GM12878 (cell line): ENCODE results near the gene SPRR2E.

ENCODE experiments used
- ATF2 ChIP-seq: IDR thresholded peaks from 2 replicates; pipeline ENCODE4 v1.6.1; 2012; ENCODE audit warnings: low read length, inconsistent platforms
- BHLHE40 ChIP-seq, 2 experiments: fragments of 450-650 bp in 1 of 2; IDR thresholded peaks; 2 replicates each; pipeline ENCODE4 v1.6.1; 2011 to 2017; ENCODE audit warnings: low read depth in 2 of 2, borderline replicate concordance in 1 of 2, improper control_type of control experiment in 1 of 2, low read length in 1 of 2, mild to moderate bottlenecking in 1 of 2
- CTCF ChIP-seq, 3 experiments: IDR thresholded peaks in 2 of 3; conservative IDR thresholded peaks in 1 of 3; 2 replicates each; pipeline ENCODE4 v1.5.1; 2011; ENCODE audit warnings: low read depth in 3 of 3, low read length in 3 of 3, mild to moderate bottlenecking in 3 of 3, control low read depth in 2 of 3, moderate library complexity in 2 of 3, inconsistent platforms in 1 of 3, mixed read lengths in 1 of 3; ENCODE audit not compliant: control insufficient read depth in 2 of 3, insufficient read depth in 1 of 3; ENCODE audit errors: extremely low read depth in 1 of 3
- EED ChIP-seq: sonication (generic); IDR thresholded peaks from 2 replicates; pipeline ENCODE4 v1.6.1; 2016; ENCODE audit warnings: antibody characterized with exemption, low read depth
- EP300 ChIP-seq, 2 experiments: fragments of 150-350 bp in 1 of 2; IDR thresholded peaks; 2 replicates each; pipeline ENCODE4 v1.6.1; 2011 to 2012; ENCODE audit warnings: low read depth in 2 of 2, low read length in 2 of 2, borderline replicate concordance in 1 of 2, improper control_type of control experiment in 1 of 2, inconsistent platforms in 1 of 2; ENCODE audit not compliant: control insufficient read depth in 1 of 2
- ESRRA ChIP-seq: IDR thresholded peaks from 2 replicates; pipeline ENCODE4 v1.6.1; 2012; ENCODE audit warnings: mild to moderate bottlenecking, low read length, improper control_type of control experiment
- PAX5 ChIP-seq: IDR thresholded peaks from 2 replicates; pipeline ENCODE4 v1.6.1; 2011; ENCODE audit warnings: low read depth, low read length, borderline replicate concordance
- RAD21 ChIP-seq: IDR thresholded peaks from 2 replicates; pipeline ENCODE4 v1.6.1; 2011; ENCODE audit warnings: mild to moderate bottlenecking, low read depth, low read length, moderate library complexity; ENCODE audit not compliant: insufficient read depth
- RFX5 ChIP-seq: IDR thresholded peaks from 2 replicates; pipeline ENCODE4 v1.6.1; 2011; ENCODE audit warnings: low read depth, low read length, improper control_type of control experiment
- RUNX3 ChIP-seq: IDR thresholded peaks from 2 replicates; pipeline ENCODE4 v1.6.1; 2012; ENCODE audit warnings: low read length, inconsistent platforms
- TCF7 ChIP-seq: IDR thresholded peaks from 2 replicates; pipeline ENCODE4 v1.6.1; 2014; ENCODE audit warnings: antibody characterized with exemption, borderline replicate concordance

- TF ChIP-seq RUNX3, result no peak
- no peak for TF ChIP-seq TCF7
- TF ChIP-seq RFX5, result no peak
- TF ChIP-seq EED, result no peak
- TF ChIP-seq EP300 (IDR thresholded peaks at IDR 0.05; ENCODE audit: borderline replicate concordance in 1 of 2, control insufficient read depth in 1 of 2, low read depth in 2 of 2, low read length in 2 of 2), result no peak
- no peak for TF ChIP-seq ATF2
- TF ChIP-seq CTCF (IDR thresholded peaks at IDR 0.05 in 2 of 3, conservative IDR thresholded peaks at IDR 0.05 in 1 of 3; ENCODE audit: control insufficient read depth in 2 of 3, extremely low read depth in 1 of 3, insufficient read depth in 1 of 3, low read depth in 3 of 3, low read length in 3 of 3), result no peak
- no peak for TF ChIP-seq PAX5
- TF ChIP-seq BHLHE40 (IDR thresholded peaks at IDR 0.05; ENCODE audit: borderline replicate concordance in 1 of 2, low read depth in 2 of 2, low read length in 1 of 2), result no peak
- no peak for TF ChIP-seq RAD21
- TF ChIP-seq ESRRA, result no peak
Measured at GRCh38 chr1:153125536-153125935, 31.2 kb upstream of the SPRR2E start.
